NAMALWA (cell line): Measurements from ENCODE around the gene FZD4.
A peak's percentile ranks its signal among the peaks of the same experiment; 100 is the strongest.
"Not testable (repeated sequence)": the region's sequence is repeated elsewhere in the genome, so short reads cannot be mapped to it uniquely, and the experiment has no call there.

Experiments
- DNase-seq: peaks from one replicate; pipeline ENCODE4 v3.0.0-alpha.2; 2015; ENCODE audit warnings: low spot score

FZD4 gene

GRCh38 chr11:86937193-86937806 is 17.9 kb downstream of the FZD4 start:
- DNase-seq: not testable (repeated sequence)

DNA sequence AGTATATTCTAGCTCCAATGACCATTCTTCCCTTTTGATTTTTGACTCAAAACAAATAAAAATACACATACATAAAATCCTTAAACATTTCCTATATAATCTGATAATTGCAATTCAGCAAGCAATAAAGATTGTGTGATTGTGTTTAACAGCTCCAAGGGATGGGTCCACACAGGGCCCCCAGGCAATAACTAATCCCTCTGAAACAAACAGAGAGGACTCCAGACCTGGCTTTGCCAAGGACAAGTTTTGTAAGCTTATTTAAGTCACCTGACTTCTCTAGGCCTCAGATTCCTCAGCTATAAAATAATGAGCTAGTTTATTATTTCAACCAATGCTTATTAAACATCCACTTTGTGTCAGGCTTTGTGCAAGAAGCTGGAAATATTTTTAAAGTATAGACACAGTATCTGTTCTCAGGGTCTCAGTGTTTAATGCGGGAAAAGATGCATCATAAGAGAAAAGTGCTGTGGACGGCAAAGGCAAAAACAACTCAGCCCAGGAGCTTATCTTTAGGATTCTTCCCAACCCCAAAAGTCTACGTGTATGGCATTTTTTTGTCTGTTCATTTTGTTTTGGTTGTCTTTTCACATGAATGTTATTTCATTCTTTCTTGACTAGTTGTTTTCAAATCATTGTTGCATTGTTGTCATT is 20.1 kb downstream of the FZD4 start:
- no peak for DNase-seq

GRCh38 chr11:86934582-86934900 is 20.7 kb downstream of the FZD4 start:
- DNase-seq: no peak

GRCh38 chr11:86933891-86934581 is 21.2 kb downstream of the FZD4 start:
- no peak for DNase-seq

GRCh38 chr11:86932924-86933875 is 22.0 kb downstream of the FZD4 start:
- DNase-seq: no peak

DNA sequence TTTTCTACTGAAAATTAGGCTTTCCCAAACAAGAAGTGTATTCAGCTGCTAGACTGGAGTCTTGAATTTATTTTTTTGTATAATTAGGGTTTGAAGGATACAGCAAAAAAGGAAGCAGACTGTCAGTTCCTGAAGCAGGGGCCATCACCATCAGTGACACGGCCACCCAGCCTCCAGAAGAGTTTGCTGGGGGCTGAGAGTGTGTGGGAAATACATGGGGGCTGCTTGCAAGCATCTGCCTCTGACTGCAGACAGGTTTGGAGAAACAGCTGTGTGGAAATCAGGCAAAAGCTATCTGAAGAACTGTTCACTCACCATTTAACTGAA is 23.0 kb downstream of the FZD4 start:
- no peak for DNase-seq

GRCh38 chr11:86931548-86932258 is 23.5 kb downstream of the FZD4 start:
- no peak for DNase-seq

DNA sequence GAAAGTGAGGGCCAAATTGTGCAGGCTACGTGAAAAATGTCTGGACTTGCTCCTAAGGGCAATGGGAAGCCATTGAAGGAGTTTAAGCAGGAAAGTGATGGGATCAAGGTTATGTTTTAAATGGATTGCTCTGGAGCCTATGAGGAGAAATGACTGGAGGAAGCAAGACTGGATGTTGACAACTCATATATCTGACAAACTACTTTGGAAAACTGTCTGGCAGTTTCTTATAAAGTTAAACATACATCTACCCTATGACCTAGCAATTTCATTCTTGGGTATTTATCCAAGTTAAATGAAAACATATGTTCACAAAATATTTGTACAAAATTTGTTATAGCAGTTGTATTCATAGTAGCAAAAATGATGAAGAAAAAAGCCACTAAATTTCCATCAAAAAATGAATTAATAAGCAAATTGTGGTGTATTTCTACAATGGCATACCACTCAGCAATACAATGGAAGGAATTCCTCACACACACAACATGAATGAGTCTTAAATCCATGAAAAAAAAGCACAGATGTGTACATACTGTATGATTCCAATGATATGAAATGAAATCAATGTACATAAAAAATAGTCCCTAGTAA is 24.1 kb downstream of the FZD4 start:
- no peak for DNase-seq

DNA sequence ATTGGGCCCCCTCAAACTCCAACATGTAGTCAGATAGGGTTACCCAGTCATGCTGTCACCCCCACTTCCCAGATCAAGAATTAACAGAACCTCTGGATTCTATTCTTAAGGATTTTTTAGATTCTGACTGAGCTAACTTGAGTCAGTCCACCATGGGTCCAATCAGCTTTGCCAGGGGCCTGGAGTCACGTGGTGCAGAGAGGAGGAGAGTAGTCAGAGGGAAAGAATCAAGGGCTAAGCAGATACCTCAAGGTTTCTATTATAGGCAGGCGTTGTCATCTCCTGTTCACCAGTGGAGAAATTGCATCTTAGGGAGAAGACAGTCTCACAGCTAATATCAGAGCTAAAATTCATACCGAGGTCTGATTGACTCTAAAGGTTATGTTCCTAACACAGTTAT is 28.2 kb downstream of the FZD4 start:
- no peak for DNase-seq

- no peak for DNase-seq
Measured at GRCh38 chr11:86923999-86924766, 31.0 kb downstream of the FZD4 start.

DNA sequence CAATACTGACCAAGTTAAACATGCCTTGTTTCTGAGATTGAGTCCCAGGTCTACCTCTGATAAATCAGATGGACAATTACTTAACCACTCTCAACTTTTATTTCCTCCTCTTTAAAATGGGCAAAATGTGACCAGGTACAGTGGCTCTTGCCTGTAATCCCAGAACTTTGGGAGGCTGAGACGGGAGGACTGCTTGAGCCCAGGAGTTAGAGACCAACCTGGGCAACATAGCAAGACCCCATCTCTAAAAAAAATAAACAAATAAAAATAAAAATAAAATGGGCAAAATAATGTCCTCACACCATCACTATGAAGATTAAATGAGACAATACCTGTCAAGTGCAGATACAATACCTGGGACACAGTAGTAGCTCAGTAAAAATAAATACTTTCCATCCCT is 33.0 kb downstream of the FZD4 start:
- DNase-seq: no peak

DNA sequence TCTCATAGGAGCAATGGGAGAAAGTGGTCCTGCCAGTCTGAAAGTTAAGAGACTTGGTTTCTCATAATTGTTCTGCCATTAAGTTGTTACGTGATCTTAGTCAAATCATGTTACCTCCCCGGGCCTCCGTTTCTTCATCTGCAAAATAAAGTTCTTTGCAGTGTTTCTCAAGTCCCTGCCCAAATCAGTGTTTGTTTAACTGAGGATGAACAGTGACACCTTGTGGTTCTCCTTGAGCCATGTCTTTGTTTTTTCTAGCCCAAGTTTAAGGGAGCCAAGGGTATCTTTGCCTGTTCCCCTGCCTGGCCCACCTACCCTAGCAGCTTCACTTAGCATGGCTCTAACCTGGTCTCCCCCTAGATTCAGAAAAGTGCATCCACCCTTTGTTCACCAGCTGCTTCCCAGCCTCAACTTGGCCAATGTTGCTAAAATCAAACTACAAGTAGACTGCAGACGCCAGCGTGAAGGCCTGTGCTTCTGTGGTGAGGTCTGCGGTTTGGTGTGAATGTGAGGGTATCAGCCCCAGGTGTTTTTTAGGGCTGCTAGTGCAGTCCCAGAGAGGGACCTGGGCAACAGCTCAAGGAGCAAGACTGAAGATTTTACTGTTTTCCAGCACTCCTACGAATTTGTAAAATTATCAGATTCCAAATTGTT is 35.5 kb downstream of the FZD4 start:
- peak; percentile 70 for DNase-seq

GRCh38 chr11:86918973-86919372 is 36.2 kb downstream of the FZD4 start:
- DNase-seq: no peak

DNA sequence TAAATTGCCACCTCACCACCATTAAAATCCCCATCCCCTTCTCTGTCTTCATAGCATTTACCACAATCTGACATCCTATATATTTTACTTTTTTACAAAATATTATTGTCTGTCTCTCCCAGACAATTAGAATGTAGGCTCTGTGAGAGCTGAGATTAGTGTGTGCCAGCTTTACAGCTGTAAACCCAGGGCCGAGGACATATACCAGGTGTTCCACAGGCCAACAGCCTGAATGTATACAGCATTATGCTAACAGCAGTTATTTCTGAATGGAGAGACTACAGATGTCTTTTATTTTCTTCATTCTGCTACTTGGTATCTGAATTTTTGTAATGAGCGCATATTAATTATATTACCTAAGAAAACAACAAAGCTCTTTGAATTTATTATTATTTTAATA is 36.7 kb downstream of the FZD4 start:
- DNase-seq: no peak

GRCh38 chr11:86917589-86917988 is 37.6 kb downstream of the FZD4 start:
- DNase-seq: no peak

- DNase-seq: no peak
Measured at GRCh38 chr11:86916330-86916729, 38.9 kb downstream of the FZD4 start.

- DNase-seq: not testable (repeated sequence)
Measured at GRCh38 chr11:86915850-86916249, 39.3 kb downstream of the FZD4 start.

DNA sequence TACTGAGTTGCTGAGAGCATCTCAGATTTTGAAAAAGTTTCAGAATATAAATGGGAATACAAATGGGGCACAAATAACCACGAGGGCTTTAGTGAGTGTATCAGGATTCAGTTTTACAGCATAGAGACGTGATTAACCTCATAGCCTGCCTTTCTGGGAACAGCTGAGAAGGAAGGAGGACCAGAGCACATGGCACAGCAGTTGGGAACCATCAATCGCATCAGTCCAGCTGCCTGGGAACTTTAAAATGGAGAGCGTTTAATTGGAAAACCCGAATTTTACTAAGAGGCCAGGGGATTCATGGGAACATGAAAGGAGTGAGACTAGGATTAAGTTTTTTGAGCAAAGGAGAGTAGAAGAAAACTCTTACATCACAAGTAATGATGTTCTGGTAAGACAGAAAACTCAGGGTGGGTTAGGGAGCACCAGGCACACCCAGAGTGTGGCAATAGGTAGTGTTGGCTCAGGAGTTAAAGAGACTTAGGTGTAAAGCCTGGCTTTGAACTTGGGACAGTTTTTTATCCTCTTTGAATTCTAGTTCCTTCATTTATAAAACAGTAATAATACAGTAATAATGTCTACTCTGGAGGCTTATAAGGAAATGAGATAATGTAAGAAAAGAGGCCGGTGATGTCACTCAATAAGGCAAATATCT is 40.2 kb downstream of the FZD4 start:
- no peak for DNase-seq

- no peak for DNase-seq
Measured at GRCh38 chr11:86912238-86912637, 43.0 kb downstream of the FZD4 start.

DNA sequence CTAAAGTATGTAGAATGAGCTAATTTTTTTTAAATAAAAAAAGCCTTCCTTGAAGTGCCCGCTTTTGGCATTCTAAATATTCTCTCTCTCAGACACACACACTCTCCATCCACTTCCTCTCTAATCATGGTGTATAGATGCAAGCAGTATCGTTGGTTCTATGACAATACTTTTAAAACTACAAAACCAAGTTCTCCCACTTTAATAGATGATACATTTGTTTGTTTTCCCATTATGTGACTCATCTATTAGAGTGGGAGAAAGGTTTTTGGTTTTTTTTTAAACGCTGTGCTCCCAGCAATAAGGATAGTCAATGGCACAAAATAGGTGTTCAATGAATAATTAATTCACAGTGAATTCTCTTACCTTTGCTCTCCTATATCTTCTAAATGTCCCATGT is 44.6 kb downstream of the FZD4 start:
- DNase-seq: no peak
